ENCODE results near the gene TTLL11.

The TTLL11 gene

GRCh38 chr9:121844098-121844497 lies 249.0 kb downstream of the TTLL11 start:
- H3K4me3 ChIP-seq (ENCODE audit: low read length): no peak overlapping the region
- no peaks in the 10 kb centered on the region for H3K36me3 ChIP-seq (ENCODE audit: control insufficient read depth, low read length)
- H3K9me3 ChIP-seq (ENCODE audit: control insufficient read depth, insufficient read depth, low read length): no peaks in the 10 kb centered on the region
- no peak for TF ChIP-seq EZH2phosphoT487 (IDR thresholded peaks at IDR 0.05; ENCODE audit: borderline replicate concordance, low read length)
- TF ChIP-seq, protein P1, sequence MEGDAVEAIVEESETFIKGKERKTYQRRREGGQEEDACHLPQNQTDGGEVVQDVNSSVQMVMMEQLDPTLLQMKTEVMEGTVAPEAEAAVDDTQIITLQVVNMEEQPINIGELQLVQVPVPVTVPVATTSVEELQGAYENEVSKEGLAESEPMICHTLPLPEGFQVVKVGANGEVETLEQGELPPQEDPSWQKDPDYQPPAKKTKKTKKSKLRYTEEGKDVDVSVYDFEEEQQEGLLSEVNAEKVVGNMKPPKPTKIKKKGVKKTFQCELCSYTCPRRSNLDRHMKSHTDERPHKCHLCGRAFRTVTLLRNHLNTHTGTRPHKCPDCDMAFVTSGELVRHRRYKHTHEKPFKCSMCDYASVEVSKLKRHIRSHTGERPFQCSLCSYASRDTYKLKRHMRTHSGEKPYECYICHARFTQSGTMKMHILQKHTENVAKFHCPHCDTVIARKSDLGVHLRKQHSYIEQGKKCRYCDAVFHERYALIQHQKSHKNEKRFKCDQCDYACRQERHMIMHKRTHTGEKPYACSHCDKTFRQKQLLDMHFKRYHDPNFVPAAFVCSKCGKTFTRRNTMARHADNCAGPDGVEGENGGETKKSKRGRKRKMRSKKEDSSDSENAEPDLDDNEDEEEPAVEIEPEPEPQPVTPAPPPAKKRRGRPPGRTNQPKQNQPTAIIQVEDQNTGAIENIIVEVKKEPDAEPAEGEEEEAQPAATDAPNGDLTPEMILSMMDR (IDR thresholded peaks at IDR 0.05; ENCODE audit: low read depth, low read length, poor library complexity, severe bottlenecking): no peak
- H3K27me3 ChIP-seq (ENCODE audit: control insufficient read depth, low read length): no peaks in the 10 kb centered on the region
- H3K79me2 ChIP-seq (ENCODE audit: control insufficient read depth, low read length): no peaks in the 10 kb centered on the region
- no peak overlapping the region for H3K27ac ChIP-seq (ENCODE audit: low read depth, low read length)
- H3F3A ChIP-seq (ENCODE audit: control insufficient read depth, insufficient read depth): no peaks in the 10 kb centered on the region
- H4K20me1 ChIP-seq (ENCODE audit: control insufficient read depth, insufficient read depth, low read depth, low read length): no peaks in the 10 kb centered on the region
- H3K4me2 ChIP-seq (ENCODE audit: low read length): no peak overlapping the region
- H3K4me1 ChIP-seq (ENCODE audit: control insufficient read depth, low read length): peaks cover 25% of the 10 kb centered on the region
- H3K9me2 ChIP-seq (replicated peaks; ENCODE audit: control insufficient read depth, low read length): no peaks in the 10 kb centered on the region

- H3K36me3 ChIP-seq (ENCODE audit: control insufficient read depth, low read length): no peaks in the 10 kb centered on the region
- H3K9me3 ChIP-seq (ENCODE audit: control insufficient read depth, insufficient read depth, low read length): no peaks in the 10 kb centered on the region
- H4K20me1 ChIP-seq (ENCODE audit: control insufficient read depth, insufficient read depth, low read depth, low read length): no peaks in the 10 kb centered on the region
- H3K79me2 ChIP-seq (ENCODE audit: control insufficient read depth, low read length): no peaks in the 10 kb centered on the region
- TF ChIP-seq, protein P1 (IDR thresholded peaks at IDR 0.05; ENCODE audit: low read depth, low read length, poor library complexity, severe bottlenecking): no peak
- TF ChIP-seq EZH2phosphoT487 (IDR thresholded peaks at IDR 0.05; ENCODE audit: borderline replicate concordance, low read length): no peak
- no peak overlapping the region for H3K4me3 ChIP-seq (ENCODE audit: low read length)
- H3K27me3 ChIP-seq (ENCODE audit: control insufficient read depth, low read length): no peaks in the 10 kb centered on the region
- H3K4me2 ChIP-seq (ENCODE audit: low read length): no peak overlapping the region
- H3K27ac ChIP-seq (ENCODE audit: low read depth, low read length): no peak overlapping the region
- H3K4me1 ChIP-seq (ENCODE audit: control insufficient read depth, low read length): peaks cover 30% of the 10 kb centered on the region
- H3F3A ChIP-seq (ENCODE audit: control insufficient read depth, insufficient read depth): no peaks in the 10 kb centered on the region
- no peaks in the 10 kb centered on the region for H3K9me2 ChIP-seq (replicated peaks; ENCODE audit: control insufficient read depth, low read length)
Observed at GRCh38 chr9:121842612-121842978, 250.5 kb downstream of the TTLL11 start.

GRCh38 chr9:121841771-121842611 lies 251.1 kb downstream of the TTLL11 start:
- Histone ChIP-seq H3K79me2 (ENCODE audit: control insufficient read depth, low read length) (no peaks in the 10 kb centered on the region), H4K20me1 (ENCODE audit: control insufficient read depth, insufficient read depth, low read depth, low read length) (no peaks in the 10 kb centered on the region), H3K27ac (ENCODE audit: low read depth, low read length) (no peak overlapping the region), H3K4me1 (ENCODE audit: control insufficient read depth, low read length) (peaks cover 30% of the 10 kb centered on the region), H3F3A (ENCODE audit: control insufficient read depth, insufficient read depth) (no peaks in the 10 kb centered on the region), H3K9me3 (ENCODE audit: control insufficient read depth, insufficient read depth, low read length) (no peaks in the 10 kb centered on the region), H3K4me3 (ENCODE audit: low read length) (no peak overlapping the region), H3K36me3 (ENCODE audit: control insufficient read depth, low read length) (no peaks in the 10 kb centered on the region), H3K27me3 (ENCODE audit: control insufficient read depth, low read length) (no peaks in the 10 kb centered on the region), H3K4me2 (ENCODE audit: low read length) (no peak overlapping the region), H3K9me2 (replicated peaks; ENCODE audit: control insufficient read depth, low read length) (no peaks in the 10 kb centered on the region)
- TF ChIP-seq EZH2phosphoT487 (IDR thresholded peaks at IDR 0.05; ENCODE audit: borderline replicate concordance, low read length): no peak
- TF ChIP-seq, protein P1 (IDR thresholded peaks at IDR 0.05; ENCODE audit: low read depth, low read length, poor library complexity, severe bottlenecking): no peak

Measured in DOHH2 (cell line).